Activated B cell treated with CpG ODN at 0.5 μM for 24 hours (primary cell): Measurements from ENCODE around the gene ACAD11. TPM values are rescaled to one million over a fixed set of nuclear protein-coding genes. Genes with fewer than 3 reads are reported as not detected.

Experiments used
- ATAC-seq: fragments of 200-7000 bp; cut with Tn5 transposase; one replicate; pipeline ENCODE4 v1.10.0; 2021; ENCODE audit warnings: low read depth, mild to moderate bottlenecking, moderate library complexity
- CTCF ChIA-PET: fragments of 350-600 bp; sonication (Branson Sonifier 250); formaldehyde crosslinking; loops from one replicate; lab custom pipeline; 2021; ENCODE audit warnings: antibody characterized with exemption; lab: Charles Lee
- POLR2A ChIA-PET: fragments of 350-600 bp; sonication (Branson Sonifier 250); formaldehyde crosslinking; loops from one replicate; lab custom pipeline; 2021; ENCODE audit warnings: antibody characterized with exemption; lab: Charles Lee
- DNase-seq: peaks from one replicate; pipeline ENCODE4 v3.0.0; 2022
- H3K27ac Mint-ChIP-seq: one replicate; pipeline ENCODE4 v1.8.0; 2020; ENCODE audit warnings: mixed read lengths
- H3K27me3 Mint-ChIP-seq: one replicate; pipeline ENCODE4 v1.8.0; 2021; ENCODE audit warnings: mixed read lengths
- H3K36me3 Mint-ChIP-seq: one replicate; pipeline ENCODE4 v1.8.0; 2021; ENCODE audit warnings: low read depth, mixed read lengths
- H3K4me1 Mint-ChIP-seq: one replicate; pipeline ENCODE4 v1.8.0; 2021; ENCODE audit warnings: mixed read lengths
- H3K4me3 Mint-ChIP-seq: one replicate; pipeline ENCODE4 v1.8.0; 2020; ENCODE audit warnings: mild to moderate bottlenecking, mixed read lengths
- H3K9me3 Mint-ChIP-seq: one replicate; pipeline ENCODE4 v1.8.0; 2020; ENCODE audit warnings: mixed read lengths
- CTCF ChIP-seq: fragments of 200-600 bp; IDR thresholded peaks from one replicate; pipeline ENCODE4 v1.8.0; 2022; ENCODE audit warnings: antibody characterized with exemption, mild to moderate bottlenecking
- intact Hi-C: fragments of 100-400 bp; cut with micrococcal nuclease; formaldehyde crosslinking; loops from one replicate; pipeline ENCODE4 v1.15.1; 2024
- total RNA-seq: library from RNA; stranded (reverse); gene quantifications from 2 replicates; pipeline ENCODE4 v1.2.3, GENCODE V29; 2022

Gene ACAD11
- total RNA-seq, 1 donor from 2014 or later = 24.0 TPM

GRCh38 chr3:132660052-132660810 lies 622 bp upstream of the ACAD11 start, which contains the start of gene UBA5:
TSS of gene UBA5 (plus strand) at chr3:132660329. CDS start at chr3:132660538, 209 bp downstream.
- Mint-ChIP-seq H3K27ac (peak within 1 kb of the TSS; percentile 93), H3K4me1 (peaks cover 35% of the 10 kb centered on the region), H3K9me3 (no peaks in the 10 kb centered on the region), H3K36me3 (peaks cover 10% of the 10 kb centered on the region), H3K27me3 (no peaks in the 10 kb centered on the region), H3K4me3 (peak within 1 kb of the TSS; percentile 97)
- intact Hi-C loops = loop anchor here (2.0 to 10.0 kb wide), 4 partner anchors 915 to 1827 kb away; partner anchors contain the start of genes CDV3, CEP63 and SRPRB
- peak; percentile 66 for DNase-seq
- CTCF ChIA-PET = interaction anchor here (0.7 to 1.7 kb wide), 3 partner anchors 18 to 124 kb away, joined by 3 to 6 read pairs (median 4); no protein-coding TSS in a partner anchor
- POLR2A ChIA-PET = interaction anchor here (0.7 to 1.7 kb wide), 4 partner anchors 9 to 913 kb away, joined by 3 to 6 read pairs (median 3); partner anchors contain the start of gene CDV3
- peak; percentile 70 for ATAC-seq
- no peak for TF ChIP-seq CTCF

- intact Hi-C loops = loop anchor here (1.0 to 5.0 kb wide), 5 partner anchors 63 to 1004 kb away; partner anchors contain the start of genes DNAJC13 and NPHP3
- Mint-ChIP-seq H3K4me1 (peaks cover 35% of the 10 kb centered on the region), H3K36me3 (peaks cover 10% of the 10 kb centered on the region), H3K27ac (peak overlapping the region; percentile 93), H3K4me3 (peak overlapping the region; percentile 97), H3K9me3 (no peaks in the 10 kb centered on the region), H3K27me3 (no peaks in the 10 kb centered on the region)
- ChIA-PET CTCF (interaction anchor here (1.0 to 1.6 kb wide), 2 partner anchors 17 to 67 kb away, joined by 3 to 4 read pairs; no protein-coding TSS in a partner anchor), POLR2A (interaction anchor here (1.7 kb wide), 1 partner anchor 64 kb away, joined by 6 read pairs; no protein-coding TSS in a partner anchor)
- DNase-seq (no peak), ATAC-seq (no peak)
- no peak for TF ChIP-seq CTCF
These were observed 627 bp downstream of the ACAD11 start for GRCh38 chr3:132659000-132659364.

GRCh38 chr3:132657869-132658747 lies 1.5 kb downstream of the ACAD11 start:
- H3K4me3 Mint-ChIP-seq = peak overlapping the region; percentile 97
- peaks cover 35% of the 10 kb centered on the region for H3K4me1 Mint-ChIP-seq
- H3K27ac Mint-ChIP-seq = no peak overlapping the region
- ATAC-seq (no peak), DNase-seq (no peak)
- ChIA-PET POLR2A (interaction anchor here (0.6 to 1.7 kb wide), 2 partner anchors 65 to 817 kb away, joined by 3 to 6 read pairs; no protein-coding TSS in a partner anchor), CTCF (interaction anchor here (1.6 kb wide), 1 partner anchor 16 kb away, joined by 4 read pairs; no protein-coding TSS in a partner anchor)
- no peaks in the 10 kb centered on the region for H3K9me3 Mint-ChIP-seq
- no peaks in the 10 kb centered on the region for H3K27me3 Mint-ChIP-seq
- no peak for TF ChIP-seq CTCF
- intact Hi-C loops = loop anchor here (2.0 to 5.0 kb wide), 2 partner anchors 764 to 1005 kb away; no protein-coding TSS in a partner anchor
- peaks cover 10% of the 10 kb centered on the region for H3K36me3 Mint-ChIP-seq

GRCh38 chr3:132655471-132655870 lies 4.1 kb downstream of the ACAD11 start:
- no peak for TF ChIP-seq CTCF
- no peak for ATAC-seq
- H3K27me3 Mint-ChIP-seq = no peaks in the 10 kb centered on the region
- no peak overlapping the region for H3K27ac Mint-ChIP-seq
- H3K9me3 Mint-ChIP-seq = no peaks in the 10 kb centered on the region
- peaks cover 15% of the 10 kb centered on the region for H3K4me1 Mint-ChIP-seq
- no peak overlapping the region for H3K4me3 Mint-ChIP-seq
- intact Hi-C loops = loop anchor here (5.0 kb wide), 1 partner anchor 767 kb away; no protein-coding TSS in a partner anchor
- ChIA-PET POLR2A (no interaction called here), CTCF (no interaction called here)
- no peak for DNase-seq
- H3K36me3 Mint-ChIP-seq = peaks cover 6% of the 10 kb centered on the region
